WTC11 (cell line): ENCODE measurements around the gene LAMP1. TPM values are rescaled to one million over a fixed set of nuclear protein-coding genes. Genes with fewer than 3 reads are reported as not detected.
A peak's percentile ranks its signal among the peaks of the same experiment; 100 is the strongest.

Experiments used
- ATAC-seq: fragments of 200-7000 bp; cut with Tn5 transposase; 2 replicates; pipeline ENCODE4 v1.10.0; 2021; ENCODE audit warnings: mild to moderate bottlenecking, moderate library complexity
- CTCF ChIA-PET: fragments of 300-600 bp; sonication (Branson Sonifier 250); formaldehyde crosslinking; loops from one replicate; lab custom pipeline; 2021; ENCODE audit warnings: antibody characterized with exemption; lab: Charles Lee
- POLR2A ChIA-PET: fragments of 350-600 bp; sonication (Branson Sonifier 250); formaldehyde crosslinking; loops from one replicate; lab custom pipeline; 2021; ENCODE audit warnings: antibody characterized with exemption; lab: Charles Lee
- DNase-seq: peaks from one replicate; pipeline ENCODE4 v3.0.0; 2021; ENCODE audit warnings: low spot score
- H3K27ac Mint-ChIP-seq: 2 replicates; pipeline ENCODE4 v1.8.0; 2021; ENCODE audit warnings: mixed read lengths
- H3K27me3 Mint-ChIP-seq: 2 replicates; pipeline ENCODE4 v1.8.0; 2021; ENCODE audit warnings: low read depth, mild to moderate bottlenecking, moderate library complexity, mixed read lengths
- H3K36me3 Mint-ChIP-seq: 2 replicates; pipeline ENCODE4 v1.8.0; 2021; ENCODE audit warnings: mixed read lengths
- H3K4me1 Mint-ChIP-seq: 2 replicates; pipeline ENCODE4 v1.8.0; 2022; ENCODE audit warnings: mixed read lengths
- H3K4me3 Mint-ChIP-seq: 2 replicates; pipeline ENCODE4 v1.8.0; 2021; ENCODE audit warnings: mild to moderate bottlenecking, moderate library complexity, mixed read lengths
- H3K9me3 Mint-ChIP-seq: 2 replicates; pipeline ENCODE4 v1.8.0; 2021; ENCODE audit warnings: mixed read lengths
- CDX4 ChIP-seq: fragments of 250-450 bp; sonication (Bioruptor Pico); IDR thresholded peaks from 2 replicates; pipeline ENCODE4 v1.9.0; 2021; ENCODE audit warnings: moderate library complexity, mild to moderate bottlenecking, inconsistent platforms, borderline replicate concordance
- CREM ChIP-seq: sonication (generic); formaldehyde crosslinking; IDR thresholded peaks from 2 replicates; pipeline ENCODE4 v1.8.1; 2022; ENCODE audit warnings: mild to moderate bottlenecking, missing genetic modification reagents, moderate library complexity
- CTCF ChIP-seq: fragments of 200-600 bp; IDR thresholded peaks from 2 replicates; pipeline ENCODE4 v1.8.0; 2022; ENCODE audit warnings: antibody characterized with exemption
- ELF4 ChIP-seq: sonication (generic); formaldehyde crosslinking; IDR thresholded peaks from 2 replicates; pipeline ENCODE4 v1.8.1; 2022; ENCODE audit warnings: low read depth, mild to moderate bottlenecking, moderate library complexity, missing genetic modification reagents
- ERG ChIP-seq: fragments of 250-450 bp; sonication (Bioruptor Pico); IDR thresholded peaks from 2 replicates; pipeline ENCODE4 v1.8.0; 2021; ENCODE audit warnings: mild to moderate bottlenecking
- GABPB1 ChIP-seq: sonication (generic); formaldehyde crosslinking; IDR thresholded peaks from 2 replicates; pipeline ENCODE4 v1.8.1; 2023; ENCODE audit warnings: mild to moderate bottlenecking, missing genetic modification reagents
- IRF2 ChIP-seq: sonication (generic); formaldehyde crosslinking; IDR thresholded peaks from 2 replicates; pipeline ENCODE4 v1.8.0; 2022; ENCODE audit warnings: low read depth, missing genetic modification reagents, borderline replicate concordance
- JUN ChIP-seq: sonication (generic); formaldehyde crosslinking; IDR thresholded peaks from 2 replicates; pipeline ENCODE4 v1.8.0; 2023; ENCODE audit warnings: mild to moderate bottlenecking, missing genetic modification reagents
- KAT7 ChIP-seq: sonication (generic); formaldehyde crosslinking; IDR thresholded peaks from 2 replicates; pipeline ENCODE4 v1.8.1; 2023; ENCODE audit warnings: missing genetic modification reagents, mild to moderate bottlenecking, borderline replicate concordance
- MLX ChIP-seq: sonication (generic); formaldehyde crosslinking; IDR thresholded peaks from 2 replicates; pipeline ENCODE4 v1.8.1; 2023; ENCODE audit warnings: mild to moderate bottlenecking, missing genetic modification reagents, moderate library complexity
- NFATC4 ChIP-seq: fragments of 250-450 bp; sonication (Bioruptor Pico); IDR thresholded peaks from 2 replicates; pipeline ENCODE4 v1.9.0; 2021; ENCODE audit warnings: mild to moderate bottlenecking
- NFYB ChIP-seq: sonication (generic); formaldehyde crosslinking; conservative IDR thresholded peaks from 2 replicates; pipeline ENCODE4 v1.8.0; 2022; ENCODE audit warnings: low read depth, missing genetic modification reagents
- SMAD3 ChIP-seq: sonication (generic); formaldehyde crosslinking; IDR thresholded peaks from 2 replicates; pipeline ENCODE4 v1.8.0; 2022; ENCODE audit warnings: missing genetic modification reagents, mild to moderate bottlenecking, borderline replicate concordance
- SP1 ChIP-seq: sonication (generic); formaldehyde crosslinking; conservative IDR thresholded peaks from 2 replicates; pipeline ENCODE4 v1.8.1; 2022; ENCODE audit warnings: missing genetic modification reagents
- STAT6 ChIP-seq: sonication (generic); formaldehyde crosslinking; conservative IDR thresholded peaks from 2 replicates; pipeline ENCODE4 v1.8.1; 2023; ENCODE audit warnings: mild to moderate bottlenecking, low read depth, missing genetic modification reagents, moderate library complexity
- TEAD4 ChIP-seq: sonication (generic); formaldehyde crosslinking; IDR thresholded peaks from 2 replicates; pipeline ENCODE4 v1.8.0; 2022; ENCODE audit warnings: mild to moderate bottlenecking, missing genetic modification reagents
- USF1 ChIP-seq: sonication (generic); formaldehyde crosslinking; IDR thresholded peaks from 2 replicates; pipeline ENCODE4 v1.8.0; 2022; ENCODE audit warnings: mild to moderate bottlenecking, missing genetic modification reagents
- USF2 ChIP-seq: sonication (generic); formaldehyde crosslinking; IDR thresholded peaks from 2 replicates; pipeline ENCODE4 v1.8.1; 2023; ENCODE audit warnings: mild to moderate bottlenecking, missing genetic modification reagents, moderate library complexity
- ZNF138 ChIP-seq: sonication (generic); formaldehyde crosslinking; conservative IDR thresholded peaks from 2 replicates; pipeline ENCODE4 v1.8.1; 2022; ENCODE audit warnings: mild to moderate bottlenecking, moderate library complexity, missing genetic modification reagents
- ZSCAN18 ChIP-seq: fragments of 250-450 bp; sonication (Bioruptor Pico); IDR thresholded peaks from 2 replicates; pipeline ENCODE4 v2.1.2; 2022; ENCODE audit warnings: mild to moderate bottlenecking, moderate library complexity
- total RNA-seq: library from RNA; stranded (reverse); gene quantifications from 3 replicates; pipeline ENCODE4 v1.2.3, GENCODE V29; 2021

The LAMP1 gene
- total RNA-seq, 1 experiment from 2014 or later = 150 TPM

- Mint-ChIP-seq H3K36me3 (peaks cover 24% of the 10 kb centered on the region), H3K27me3 (no peaks in the 10 kb centered on the region), H3K27ac (no peak overlapping the region), H3K4me1 (peaks cover 12% of the 10 kb centered on the region), H3K9me3 (no peaks in the 10 kb centered on the region), H3K4me3 (no peak overlapping the region)
- TF ChIP-seq CDX4 (CRISPR knock-in tag) (no peak), GABPB1 (CRISPR knock-in tag) (no peak), USF2 (CRISPR knock-in tag) (no peak), ELF4 (CRISPR knock-in tag) (no peak), ZNF138 (CRISPR knock-in tag) (no peak), KAT7 (no peak)
- POLR2A ChIA-PET = no interaction called here
- DNase-seq = no peak
- ATAC-seq = no peak
- CTCF ChIA-PET = no interaction called here
Measured at GRCh38 chr13:113333076-113333475, 36.0 kb downstream of the LAMP1 start.

GRCh38 chr13:113337556-113337955, 40.5 kb downstream of the LAMP1 start:
- ChIA-PET CTCF (interaction anchor here (2.5 to 3.3 kb wide), 2 partner anchors 54 to 57 kb away, joined by 8 to 11 read pairs; no protein-coding TSS in a partner anchor), POLR2A (no interaction called here)
- DNase-seq (peak; percentile 53), ATAC-seq (peak; percentile 89)
- H3K27ac Mint-ChIP-seq = peak overlapping the region; percentile 86; the same call in 1 of the 2 replicates
- H3K9me3 Mint-ChIP-seq = no peaks in the 10 kb centered on the region
- H3K4me1 Mint-ChIP-seq = peaks cover 7% of the 10 kb centered on the region
- no peaks in the 10 kb centered on the region for H3K27me3 Mint-ChIP-seq
- H3K4me3 Mint-ChIP-seq = no peak overlapping the region
- TF ChIP-seq NFATC4 (CRISPR knock-in tag) = no peak
- no peak for TF ChIP-seq IRF2 (CRISPR knock-in tag)
- TF ChIP-seq MLX = no peak
- TF ChIP-seq ZSCAN18 = no peak
- TF ChIP-seq USF1 (CRISPR knock-in tag) = 0 out of 2 replicates have a peak, but pooled peaks have one; percentile 53
- TF ChIP-seq NFYB = no peak
- no peak for TF ChIP-seq SP1 (CRISPR knock-in tag)
- TF ChIP-seq USF2 (CRISPR knock-in tag) = peak; percentile 63
- H3K36me3 Mint-ChIP-seq = peaks cover 48% of the 10 kb centered on the region

GRCh38 chr13:113337976-113338375, 40.9 kb downstream of the LAMP1 start:
- ChIA-PET POLR2A (no interaction called here), CTCF (interaction anchor here (0.6 to 3.3 kb wide), 4 partner anchors 13 to 56 kb away, joined by 3 to 11 read pairs (median 6); no protein-coding TSS in a partner anchor)
- Mint-ChIP-seq H3K36me3 (peaks cover 52% of the 10 kb centered on the region), H3K4me3 (no peak overlapping the region), H3K4me1 (peaks cover 7% of the 10 kb centered on the region), H3K9me3 (no peaks in the 10 kb centered on the region), H3K27ac (peak overlapping the region; percentile 86; the same call in 1 of the 2 replicates), H3K27me3 (no peaks in the 10 kb centered on the region)
- no peak; the same call in 1 of the 2 replicates for ATAC-seq
- no peak for DNase-seq
- TF ChIP-seq ERG (CRISPR knock-in tag) (no peak), SMAD3 (CRISPR knock-in tag) (no peak), CREM (CRISPR knock-in tag) (no peak), CTCF (no peak), TEAD4 (no peak), STAT6 (CRISPR knock-in tag) (no peak), JUN (no peak)
